NCI-H2227 (cell line): ENCODE data around the gene KCNB1.

ENCODE experiments used
- DNase-seq: peaks from one replicate; lab custom pipeline; 2025; ENCODE audit not compliant: unreplicated experiment; lab: John Stamatoyannopoulos, UW

Gene KCNB1

DNA sequence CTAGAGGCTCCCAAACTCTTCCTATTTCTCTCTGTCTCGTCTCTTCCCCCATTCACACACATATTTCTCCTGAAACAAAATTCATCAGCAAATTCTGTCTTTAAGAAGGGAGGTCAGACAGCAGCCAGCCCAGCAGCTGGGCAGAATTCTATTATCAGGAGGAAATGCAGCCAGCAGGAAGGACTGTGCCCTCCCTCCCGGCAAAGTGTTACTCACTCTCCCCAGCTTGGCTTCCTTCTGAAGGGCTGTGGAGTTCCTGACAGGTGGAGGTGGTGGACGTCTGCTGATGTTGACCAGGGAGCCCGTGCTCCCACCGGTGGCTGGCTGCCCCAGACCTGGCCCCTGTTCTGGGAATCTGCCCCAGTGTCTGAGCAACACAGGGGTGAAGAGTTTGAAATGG lies 37.3 kb downstream of the KCNB1 start:
- peak; percentile 11 for DNase-seq

DNA sequence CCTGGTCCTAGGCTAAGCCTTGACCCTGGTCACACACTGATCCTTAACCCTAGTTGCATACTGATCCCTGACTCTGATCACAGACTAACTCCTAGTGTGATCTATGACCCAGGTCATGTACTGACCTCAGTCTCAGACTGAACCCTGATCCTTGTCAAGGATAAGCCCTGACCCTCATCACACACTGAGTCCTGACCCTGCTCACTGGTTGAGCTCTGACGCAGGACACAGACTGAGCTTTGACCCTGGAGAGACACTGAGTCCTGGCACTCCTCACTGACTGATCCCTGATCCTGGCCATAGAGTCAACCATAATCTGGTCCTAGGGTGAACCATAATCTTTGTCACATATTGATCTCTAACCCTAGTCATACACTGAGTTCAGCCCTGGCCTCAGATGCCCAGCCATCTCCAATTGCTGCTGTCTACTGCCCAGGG lies 37.9 kb downstream of the KCNB1 start:
- no peak for DNase-seq

DNA sequence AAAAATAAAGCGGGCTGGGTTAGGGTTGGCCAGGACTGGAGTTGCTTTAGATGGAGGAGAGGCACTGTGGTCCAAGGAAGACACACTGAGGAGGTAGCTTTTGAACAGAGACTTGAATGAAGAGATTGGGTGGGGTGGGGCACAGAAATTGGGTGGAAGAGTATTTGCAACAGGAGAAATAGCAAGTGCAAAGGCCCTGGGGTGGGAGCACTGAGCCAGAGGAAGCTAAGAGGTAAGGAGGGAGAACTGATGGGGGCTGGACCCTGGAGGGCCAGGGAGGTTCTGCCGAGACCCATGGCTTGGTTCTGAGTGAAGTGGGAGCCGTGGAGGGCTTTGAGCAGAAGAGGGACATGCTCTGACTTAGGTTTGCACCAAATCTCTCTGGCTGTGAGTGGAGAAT lies 45.4 kb downstream of the KCNB1 start:
- no peak for DNase-seq

DNA sequence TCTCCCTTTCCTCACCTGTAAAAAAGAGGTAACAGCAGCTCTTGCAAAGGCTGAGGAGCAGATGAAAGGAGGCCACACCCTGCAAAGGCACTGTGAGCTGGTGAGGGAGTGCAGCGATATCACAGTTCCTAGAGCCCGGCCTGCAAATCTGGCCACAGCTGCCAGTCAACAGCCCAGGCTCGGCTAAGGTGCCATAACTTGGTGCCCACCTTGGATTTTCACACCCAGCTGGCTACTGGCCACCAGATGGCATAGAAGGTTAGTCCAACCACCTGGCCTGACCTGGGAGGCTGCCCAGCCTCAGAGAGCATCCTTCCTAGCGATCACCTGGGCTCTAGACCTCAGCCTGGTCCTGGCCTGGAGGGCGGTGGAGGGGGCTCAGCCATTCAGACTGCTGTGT lies 46.8 kb downstream of the KCNB1 start:
- no peak for DNase-seq

DNA sequence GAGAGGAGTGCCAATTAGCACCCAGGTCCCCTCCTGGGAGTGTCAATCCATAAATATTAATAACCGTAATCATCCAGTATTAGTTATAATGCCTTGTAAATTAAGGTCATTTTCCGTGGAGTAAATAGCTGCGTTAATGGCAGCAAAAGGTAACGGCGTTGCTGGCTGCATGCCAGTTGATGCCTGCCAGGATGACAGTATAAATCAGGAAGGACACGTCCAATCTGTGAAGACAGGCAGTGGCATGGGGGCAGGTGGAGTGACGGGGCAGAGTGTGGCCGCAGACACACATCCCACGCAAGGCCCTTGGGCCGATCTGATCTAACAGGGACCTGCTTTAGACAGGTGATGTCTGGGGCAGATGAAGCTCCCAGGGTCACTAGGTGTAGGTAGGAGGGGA lies 49.1 kb downstream of the KCNB1 start:
- DNase-seq = peak; percentile 89

DNA sequence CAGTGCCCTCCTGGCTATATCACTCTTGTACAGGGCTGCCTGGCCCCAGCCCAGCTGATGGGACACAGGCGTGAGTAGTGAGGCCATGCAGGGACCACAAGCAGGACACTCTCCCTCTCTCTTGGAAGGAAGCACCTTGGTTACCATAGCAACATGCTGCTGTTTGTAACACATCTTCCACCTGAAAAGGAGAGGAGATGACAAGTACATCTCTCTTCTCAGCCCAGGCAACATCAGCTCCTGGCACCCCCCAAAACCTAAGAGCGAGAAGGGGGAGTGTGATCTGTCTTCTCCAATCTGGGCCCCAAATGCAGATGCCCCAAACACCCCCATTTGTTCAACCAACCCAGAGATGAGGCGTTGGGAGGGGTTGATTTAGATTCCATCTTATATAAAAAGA lies 49.9 kb downstream of the KCNB1 start:
- DNase-seq = peak; percentile 77

DNA sequence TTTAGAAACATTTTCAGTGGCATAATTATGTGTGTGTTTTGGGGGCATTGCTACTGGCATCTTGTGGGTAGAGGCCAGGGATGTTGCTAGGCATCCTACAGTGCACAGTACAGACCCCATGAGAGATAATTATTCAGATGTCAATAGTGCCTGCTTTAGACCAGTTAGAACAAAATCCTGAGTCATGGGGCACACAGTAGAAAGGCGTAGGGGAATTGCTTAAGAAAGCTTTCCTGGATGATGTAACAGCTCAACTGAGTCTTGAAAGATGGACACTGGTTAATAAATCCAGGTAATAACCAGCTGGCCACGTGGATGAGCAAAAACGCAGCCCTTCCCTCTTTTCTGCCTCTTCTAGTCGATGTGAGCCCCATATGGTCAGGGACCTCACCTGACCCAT lies 51.1 kb downstream of the KCNB1 start:
- no peak for DNase-seq

DNA sequence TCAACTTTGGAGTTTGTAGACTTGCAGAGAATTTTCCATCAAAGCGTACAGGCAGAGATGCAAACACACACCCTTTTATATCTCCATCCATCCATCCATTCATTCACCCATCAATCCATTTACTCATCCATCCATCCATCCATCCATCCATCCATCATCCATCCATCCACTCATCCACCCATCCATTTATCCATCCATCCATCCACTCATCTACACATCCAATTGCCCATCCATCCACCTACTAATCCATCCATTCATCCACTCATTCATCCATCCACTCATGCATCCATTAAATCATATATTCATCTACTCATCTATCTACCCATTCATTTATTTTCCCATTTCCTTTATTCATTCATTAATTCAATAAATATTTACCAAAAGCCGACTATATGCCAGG lies 52.1 kb downstream of the KCNB1 start:
- no peak for DNase-seq

DNA sequence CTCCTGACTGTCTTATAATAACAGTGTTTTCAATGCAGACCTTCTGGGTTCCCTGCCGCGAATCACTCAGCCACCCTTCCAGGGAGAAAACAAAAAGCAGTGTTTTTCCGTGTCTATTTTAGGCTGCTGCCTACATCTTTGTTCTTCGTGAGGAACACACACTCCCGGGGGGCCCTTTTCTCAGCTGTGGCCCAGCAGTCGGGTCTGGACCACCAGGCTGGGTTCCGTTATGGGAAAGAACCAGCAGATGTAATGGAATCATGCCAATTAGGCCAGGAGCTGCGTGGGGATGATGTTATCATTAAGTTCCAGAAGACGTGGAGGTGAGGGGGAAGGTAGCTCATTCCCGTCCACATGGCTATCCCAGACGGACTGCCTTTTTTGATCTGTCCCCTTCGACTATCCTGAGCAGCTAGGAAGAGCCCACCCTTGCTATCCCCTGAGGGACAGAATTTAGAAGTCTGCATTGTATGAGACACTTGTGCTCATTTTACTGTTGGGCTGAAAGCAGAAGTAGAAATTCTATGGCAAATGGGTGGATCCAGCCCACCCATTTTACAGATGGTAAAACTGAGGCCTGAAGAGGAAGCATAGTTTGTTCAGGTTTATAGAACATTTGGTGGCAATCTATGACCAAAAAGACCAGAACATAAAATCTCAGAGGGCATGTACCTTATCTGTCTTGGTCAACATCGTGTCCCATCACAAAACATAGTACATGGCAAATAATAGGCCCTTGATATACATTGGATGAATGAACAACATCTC lies 54.5 kb downstream of the KCNB1 start:
- DNase-seq = peak; percentile 51

DNA sequence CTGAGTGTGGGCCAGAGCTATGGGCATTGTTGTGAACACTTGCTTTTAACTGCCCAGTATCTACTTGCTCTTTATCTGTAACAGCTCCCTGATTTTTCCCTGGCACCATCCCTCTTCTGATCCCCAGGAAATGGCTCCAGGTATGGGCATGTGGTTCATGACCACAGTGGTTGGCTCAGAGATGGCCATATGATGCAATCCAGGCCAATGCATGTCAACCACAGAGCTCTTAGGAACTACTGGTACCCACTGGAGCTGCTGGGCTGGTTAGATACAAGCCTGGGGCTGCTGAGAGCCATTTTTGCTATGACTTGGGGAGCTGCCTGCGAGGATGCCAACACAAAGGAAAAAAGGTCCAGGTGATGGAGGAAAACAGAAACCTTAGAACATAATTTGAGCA lies 55.6 kb downstream of the KCNB1 start:
- DNase-seq = no peak

DNA sequence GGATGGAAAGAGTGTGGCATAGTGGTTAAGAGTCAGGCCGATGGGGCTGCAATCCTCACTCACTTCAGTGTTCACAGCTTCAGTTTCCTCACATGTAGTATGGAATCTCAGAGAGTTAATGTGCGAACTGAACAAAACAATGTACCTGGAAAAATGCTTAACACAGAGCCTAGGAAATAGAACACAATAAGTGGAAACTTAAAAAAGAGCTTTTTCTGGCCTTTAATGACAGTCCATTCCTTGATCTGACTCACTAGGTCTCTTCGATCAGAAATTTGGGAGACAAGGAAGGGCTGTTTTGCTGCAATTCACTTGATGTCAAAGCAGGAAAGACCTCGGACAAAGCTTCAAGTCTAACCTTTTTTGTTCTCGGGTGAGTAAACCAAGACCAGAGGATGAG lies 56.1 kb downstream of the KCNB1 start:
- no peak for DNase-seq

DNA sequence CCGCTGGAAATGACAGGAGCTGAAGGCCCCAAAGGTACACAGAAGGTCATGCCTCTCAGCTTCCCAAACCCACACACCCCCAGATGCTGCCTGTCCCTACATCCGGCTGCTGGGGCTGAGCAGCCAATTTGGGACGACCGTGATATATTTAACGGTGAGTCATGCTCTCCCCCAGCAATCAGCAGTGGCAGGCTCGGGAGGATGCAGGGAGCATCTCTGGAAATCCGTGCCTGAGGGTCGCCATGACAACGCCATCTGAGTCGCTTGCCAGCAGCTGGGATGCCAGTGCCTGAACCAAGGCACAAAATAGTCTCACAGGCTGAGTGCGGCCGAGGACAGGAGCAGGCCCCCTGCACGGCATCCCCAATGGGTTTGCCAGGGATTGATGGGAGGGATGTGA lies 57.9 kb downstream of the KCNB1 start:
- peak; percentile 89 for DNase-seq

DNA sequence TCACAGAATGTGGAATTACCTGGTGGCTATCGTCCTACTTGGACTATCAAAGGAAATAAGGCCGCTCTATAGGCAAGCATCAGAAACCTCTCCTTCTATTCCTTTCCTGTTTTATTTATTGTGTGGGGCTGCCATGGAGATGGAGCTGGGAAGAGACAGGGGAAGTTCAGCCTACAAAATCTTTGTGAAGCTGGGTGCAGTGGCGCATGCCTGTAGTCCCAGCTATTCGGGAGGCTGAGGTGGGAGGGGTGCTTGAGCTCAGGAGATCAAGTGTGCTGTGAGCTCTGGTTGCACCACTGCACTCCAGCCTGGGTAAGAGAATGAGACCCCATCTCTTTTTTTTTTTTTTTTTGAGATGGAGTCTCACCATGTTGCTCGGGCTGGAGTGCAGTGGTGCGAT lies 60.3 kb downstream of the KCNB1 start:
- DNase-seq = no peak

DNA sequence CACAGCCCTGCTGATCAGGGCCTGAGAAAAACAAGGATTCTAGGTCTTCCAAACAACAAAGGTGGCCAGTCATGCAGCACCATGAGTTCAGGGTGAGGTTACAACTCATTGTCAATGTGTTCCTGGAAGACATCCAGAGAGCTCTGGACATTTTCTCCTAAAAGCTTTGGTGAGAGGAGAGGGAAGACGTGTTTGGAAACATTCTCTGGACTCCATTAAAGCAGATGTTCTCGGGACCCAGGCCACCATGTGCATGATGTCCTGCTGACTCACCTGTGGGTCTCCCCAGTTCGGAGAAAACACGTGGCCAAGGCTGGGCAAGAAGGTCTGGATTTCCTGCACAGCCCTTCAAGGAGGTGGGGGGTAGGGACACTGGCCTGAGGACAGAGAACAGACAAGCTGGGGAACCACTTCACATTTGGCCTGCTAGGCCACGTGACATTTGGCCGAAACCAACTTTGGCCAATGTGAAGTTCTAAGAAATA lies 61.6 kb downstream of the KCNB1 start:
- no peak for DNase-seq

DNA sequence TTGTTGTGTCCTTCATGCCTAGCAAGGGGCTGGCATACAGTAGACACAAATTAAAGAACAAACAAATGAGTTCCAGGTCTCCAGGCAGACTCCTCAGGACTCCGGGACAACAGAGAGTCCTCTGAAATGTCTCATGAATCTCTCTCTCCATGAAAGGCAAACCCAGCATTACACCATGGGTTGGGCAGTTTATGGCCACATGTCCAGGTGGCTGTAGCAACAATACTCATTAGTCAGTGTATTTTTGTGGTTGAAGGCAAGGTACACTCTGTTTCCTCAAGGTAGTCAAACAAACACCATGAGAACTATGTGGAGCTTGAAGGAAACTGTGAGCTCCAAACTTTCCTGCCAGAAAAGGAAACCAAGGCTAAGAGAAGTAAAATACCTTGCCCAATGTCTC lies 62.2 kb downstream of the KCNB1 start:
- DNase-seq = no peak

DNA sequence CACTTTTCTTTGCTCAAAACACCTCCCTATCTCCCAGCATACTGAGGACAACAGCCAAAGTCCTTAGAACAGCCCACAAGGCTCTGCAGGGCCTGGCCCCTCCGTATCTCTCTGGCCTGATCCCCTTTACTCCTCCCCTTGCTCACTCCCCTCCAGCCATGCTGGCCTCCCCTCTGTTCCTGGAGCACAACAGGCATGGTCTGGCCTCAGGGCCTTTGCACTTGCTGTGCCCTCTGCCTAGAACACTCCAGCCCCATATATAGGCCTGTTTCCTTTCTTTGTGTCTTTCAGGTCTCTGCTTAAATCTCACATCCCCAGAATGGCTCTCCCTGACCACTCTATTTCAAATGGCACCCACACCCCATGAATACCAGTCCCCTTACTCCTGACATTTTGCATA lies 62.7 kb downstream of the KCNB1 start:
- no peak for DNase-seq

DNA sequence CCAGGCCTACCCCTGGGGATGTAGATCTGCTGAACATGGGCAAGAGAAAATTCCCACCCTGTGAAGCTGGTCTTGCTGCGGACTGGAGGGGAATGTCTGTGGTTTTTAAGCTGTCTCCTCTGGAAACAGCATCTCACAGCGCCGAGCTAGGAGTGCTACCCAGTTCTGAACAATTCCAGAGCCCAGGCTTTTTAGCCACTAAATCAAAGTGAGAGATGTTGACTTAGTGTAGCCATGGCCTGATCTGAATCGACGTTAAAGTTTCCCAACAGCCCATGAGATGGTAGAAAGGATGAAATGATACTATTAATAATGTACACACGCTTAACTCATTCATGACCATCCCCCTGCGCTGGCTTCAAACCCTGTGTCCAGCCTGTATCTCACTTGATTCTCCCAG lies 63.7 kb downstream of the KCNB1 start:
- DNase-seq = no peak

DNA sequence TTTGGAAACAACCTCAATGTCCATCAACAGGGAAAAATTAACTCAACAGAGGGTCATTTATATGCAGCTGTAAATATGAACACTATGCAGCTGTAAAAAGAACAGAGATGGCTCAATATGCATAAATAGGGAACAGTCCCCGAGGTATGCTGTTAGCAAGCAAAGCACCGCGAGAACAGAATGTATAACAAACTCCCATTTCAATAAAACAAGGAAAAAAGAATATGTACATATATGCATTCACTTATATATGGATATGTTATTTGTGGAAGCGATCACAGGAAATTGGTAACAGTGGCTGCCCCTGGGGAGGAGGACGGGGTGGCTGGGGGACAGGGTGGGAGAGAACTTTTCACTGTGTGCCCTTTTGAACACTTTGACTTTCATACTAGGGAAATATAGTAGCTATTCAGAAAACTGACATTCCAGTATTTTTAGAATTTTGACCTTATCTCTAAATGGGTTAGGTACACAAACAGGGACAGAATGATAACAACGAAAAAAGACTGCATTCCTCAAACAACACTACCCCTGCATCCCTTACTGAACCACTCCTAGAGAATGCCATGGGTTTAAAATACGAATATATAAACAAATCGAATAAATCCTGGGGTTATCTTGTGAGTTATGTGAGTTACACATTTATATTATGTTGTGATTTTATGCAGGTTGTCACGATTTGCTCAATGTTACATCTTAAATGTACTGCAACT lies 64.5 kb downstream of the KCNB1 start:
- DNase-seq = no peak

DNA sequence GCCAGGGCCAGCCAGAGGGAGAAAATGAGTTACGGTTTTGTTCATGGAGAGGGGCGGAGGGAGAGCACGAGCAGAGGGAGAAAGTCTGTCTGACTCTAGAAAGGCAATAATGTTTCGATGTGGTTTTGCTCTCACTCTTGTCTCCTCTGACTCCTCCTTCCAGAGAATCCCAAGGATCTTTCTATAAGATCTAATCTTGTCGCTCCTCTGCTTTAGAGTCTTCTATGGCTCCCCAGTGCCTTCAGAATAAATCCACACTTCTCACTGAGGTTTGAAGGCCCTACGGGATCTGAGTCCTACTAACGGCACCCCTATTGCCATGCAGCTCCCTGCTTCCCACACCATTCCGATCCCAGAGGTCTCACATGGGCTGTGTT lies 66.8 kb downstream of the KCNB1 start:
- DNase-seq = no peak

DNA sequence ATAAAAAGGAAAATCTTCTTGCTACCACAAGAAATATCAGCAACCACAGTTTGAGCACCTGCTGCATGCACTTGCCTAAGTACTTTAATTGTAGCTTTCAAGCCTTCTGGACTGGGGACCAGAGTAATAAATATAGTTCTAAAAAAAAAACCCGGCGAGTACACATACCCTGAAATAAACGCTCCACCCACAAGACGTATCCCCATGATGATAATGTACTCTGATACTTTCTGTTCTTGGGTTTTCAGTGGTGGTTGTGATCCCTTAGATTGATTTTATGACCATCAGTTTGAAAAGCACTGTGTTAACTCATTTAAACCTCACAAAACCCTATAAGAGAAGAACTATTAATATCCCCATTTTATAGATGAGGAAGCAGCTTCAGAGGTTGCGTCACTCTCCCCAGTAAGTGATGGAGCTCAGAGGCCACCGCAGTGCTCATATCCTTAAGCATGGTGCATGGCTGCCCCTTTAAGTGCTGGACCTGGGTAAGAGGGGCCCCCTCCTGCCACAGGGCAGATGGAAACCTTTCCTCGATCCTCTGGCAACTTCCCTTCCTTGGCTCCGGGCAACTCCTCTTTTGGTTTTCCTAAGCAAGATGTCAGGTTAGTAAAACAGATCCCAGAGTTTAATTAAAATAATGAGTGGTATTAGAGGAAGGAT lies 67.3 kb downstream of the KCNB1 start:
- no peak for DNase-seq

DNA sequence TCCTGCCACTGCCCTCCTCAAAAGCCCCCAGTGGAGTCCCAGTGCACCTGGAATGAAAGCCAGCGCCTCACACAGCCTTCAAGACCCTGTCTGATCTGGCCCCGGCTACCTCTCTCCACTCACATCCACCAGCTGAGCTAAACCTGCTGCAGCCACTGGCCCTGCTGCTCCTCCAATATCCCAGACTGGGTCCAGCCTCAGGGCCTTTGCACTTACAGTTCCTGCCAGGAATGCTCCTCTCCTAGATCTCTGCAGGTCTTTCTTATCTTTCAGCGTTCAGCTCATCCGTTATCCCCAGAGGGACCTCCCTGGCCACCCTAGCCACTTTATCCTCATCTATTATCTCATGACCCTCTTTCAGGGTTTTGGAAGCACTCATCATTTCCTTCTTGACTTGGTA lies 68.8 kb downstream of the KCNB1 start:
- no peak for DNase-seq

DNA sequence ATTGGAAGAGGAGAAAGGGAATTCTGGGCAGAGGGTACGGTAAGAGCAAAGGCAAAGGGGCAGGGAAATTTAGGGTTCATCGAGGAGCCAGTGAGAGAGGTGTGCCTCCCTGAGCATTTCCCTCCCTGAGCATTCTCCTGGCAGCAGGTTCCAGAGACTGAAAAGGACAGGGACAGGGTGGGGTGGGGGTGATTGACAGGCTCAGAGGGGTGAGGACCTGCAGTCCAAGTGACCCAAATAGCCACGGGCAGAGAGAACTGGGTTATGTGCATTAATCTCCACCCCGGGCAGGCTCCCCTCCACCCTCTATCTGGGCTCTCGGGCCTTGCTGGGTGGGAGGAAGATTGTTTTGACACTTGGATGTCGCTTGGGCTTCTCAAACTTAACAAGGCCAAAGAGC lies 69.5 kb downstream of the KCNB1 start:
- no peak for DNase-seq
